Central memory CD4-positive, alpha-beta T cell (primary cell): ENCODE data around the gene ZPBP2.

ENCODE experiments used
- DNase-seq: peaks from one replicate; pipeline ENCODE4 v3.0.0; 2022

Gene ZPBP2

GRCh38 chr17:39915559-39915958 lies 47.6 kb downstream of the ZPBP2 start:
- DNase-seq: no peak

GRCh38 chr17:39916918-39917317 lies 48.9 kb downstream of the ZPBP2 start:
- DNase-seq: no peak

- no peak for DNase-seq
Measured at GRCh38 chr17:39919087-39919683, 51.2 kb downstream of the ZPBP2 start.

GRCh38 chr17:39920218-39921210 lies 52.5 kb downstream of the ZPBP2 start:
- DNase-seq: peak; percentile 27

- DNase-seq: no peak
Measured at GRCh38 chr17:39921323-39921722, 53.3 kb downstream of the ZPBP2 start.

GRCh38 chr17:39922006-39922405 lies 54.0 kb downstream of the ZPBP2 start:
- DNase-seq: no peak

GRCh38 chr17:39923230-39923629 lies 55.2 kb downstream of the ZPBP2 start:
- DNase-seq: no peak

- DNase-seq: no peak
Measured at GRCh38 chr17:39923836-39924690, 56.1 kb downstream of the ZPBP2 start.

- no peak for DNase-seq
Measured at GRCh38 chr17:39924691-39925055, 56.7 kb downstream of the ZPBP2 start.

- no peak for DNase-seq
Measured at GRCh38 chr17:39925282-39926134, 57.5 kb downstream of the ZPBP2 start.

GRCh38 chr17:39926135-39926587 lies 58.2 kb downstream of the ZPBP2 start:
- DNase-seq: no peak

- peak; percentile 57 for DNase-seq
Measured at GRCh38 chr17:39926588-39927100, 58.6 kb downstream of the ZPBP2 start.
